Calu3 (cell line): ENCODE measurements around the gene PGM3. TPM values are rescaled to one million over a fixed set of nuclear protein-coding genes. Genes with fewer than 3 reads are reported as not detected.

Experiments used
- BruUV-seq: library from RNA; stranded (reverse); fragments of 400-500 nt; replicated peaks from 2 replicates; lab custom pipeline; 2021; lab: Mats Ljungman, UMichigan
- CTCF ChIA-PET: fragments of 300-600 bp; sonication (Branson Sonifier 250); formaldehyde crosslinking; loops from one replicate; lab custom pipeline; 2022; ENCODE audit warnings: antibody characterized with exemption; lab: Charles Lee
- DNase-seq: peaks from one replicate; pipeline ENCODE4 v3.0.0; 2022
- H3K27ac Mint-ChIP-seq: one replicate; pipeline ENCODE4 v1.8.0; 2022; ENCODE audit warnings: mixed read lengths; ENCODE audit not compliant: unreplicated experiment
- H3K27me3 Mint-ChIP-seq: one replicate; pipeline ENCODE4 v1.8.0; 2022; ENCODE audit warnings: mixed read lengths; ENCODE audit not compliant: unreplicated experiment
- H3K36me3 Mint-ChIP-seq: one replicate; pipeline ENCODE4 v1.8.0; 2022; ENCODE audit warnings: mild to moderate bottlenecking, moderate library complexity, mixed read lengths; ENCODE audit not compliant: insufficient read depth, unreplicated experiment
- H3K4me1 Mint-ChIP-seq: one replicate; pipeline ENCODE4 v1.8.0; 2022; ENCODE audit warnings: mild to moderate bottlenecking, low read depth, mixed read lengths; ENCODE audit not compliant: unreplicated experiment
- H3K4me3 Mint-ChIP-seq: one replicate; pipeline ENCODE4 v1.8.0; 2022; ENCODE audit warnings: mild to moderate bottlenecking, low read depth, moderate library complexity, mixed read lengths; ENCODE audit not compliant: unreplicated experiment
- H3K9me3 Mint-ChIP-seq: one replicate; pipeline ENCODE4 v1.8.0; 2022; ENCODE audit warnings: low read depth, mixed read lengths; ENCODE audit not compliant: unreplicated experiment
- intact Hi-C: fragments of 100-400 bp; cut with micrococcal nuclease; formaldehyde crosslinking; loops from one replicate; pipeline ENCODE4 v1.10.0; 2022; ENCODE audit not compliant: unreplicated experiment
- total RNA-seq: library from RNA; stranded (reverse); gene quantifications from 2 replicates; pipeline ENCODE4 v1.2.3, GENCODE V29; 2022
- TF ChIP-seq, protein P1 (sequence below): fragments of 200-600 bp; IDR thresholded peaks from one replicate; pipeline ENCODE4 v1.8.0; 2022; ENCODE audit warnings: antibody characterized with exemption; ENCODE audit not compliant: unreplicated experiment

The PGM3 gene
- total RNA-seq, 1 experiment from 2014 or later = 46.6 TPM

DNA sequence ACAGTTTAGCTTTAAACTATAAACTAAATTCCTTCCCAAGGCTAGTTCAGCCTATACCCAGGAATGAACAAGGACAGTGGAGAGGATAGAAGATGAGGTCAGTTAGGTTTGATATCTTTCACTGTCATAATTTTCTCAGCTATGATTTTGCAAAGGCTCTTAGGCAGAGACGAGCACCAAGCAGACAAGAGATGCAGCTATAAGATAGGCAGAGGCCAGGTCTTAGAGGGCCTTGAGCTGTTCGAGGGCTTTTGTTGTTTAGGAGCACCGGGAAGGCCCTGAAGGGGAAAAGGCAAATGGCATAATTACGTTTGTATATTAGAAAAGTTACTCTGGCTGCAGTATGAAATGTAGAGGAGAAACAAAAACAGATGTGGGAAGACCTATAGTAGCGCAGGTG is 65.8 kb downstream of the PGM3 start:
- Mint-ChIP-seq H3K27me3 (no peaks in the 10 kb centered on the region), H3K4me3 (no peak overlapping the region), H3K4me1 (no peaks in the 10 kb centered on the region), H3K36me3 (no peaks in the 10 kb centered on the region), H3K27ac (no peak overlapping the region), H3K9me3 (no peaks in the 10 kb centered on the region)
- DNase-seq = no peak
- no TSS peak for BruUV-seq
- TF ChIP-seq, protein P1, sequence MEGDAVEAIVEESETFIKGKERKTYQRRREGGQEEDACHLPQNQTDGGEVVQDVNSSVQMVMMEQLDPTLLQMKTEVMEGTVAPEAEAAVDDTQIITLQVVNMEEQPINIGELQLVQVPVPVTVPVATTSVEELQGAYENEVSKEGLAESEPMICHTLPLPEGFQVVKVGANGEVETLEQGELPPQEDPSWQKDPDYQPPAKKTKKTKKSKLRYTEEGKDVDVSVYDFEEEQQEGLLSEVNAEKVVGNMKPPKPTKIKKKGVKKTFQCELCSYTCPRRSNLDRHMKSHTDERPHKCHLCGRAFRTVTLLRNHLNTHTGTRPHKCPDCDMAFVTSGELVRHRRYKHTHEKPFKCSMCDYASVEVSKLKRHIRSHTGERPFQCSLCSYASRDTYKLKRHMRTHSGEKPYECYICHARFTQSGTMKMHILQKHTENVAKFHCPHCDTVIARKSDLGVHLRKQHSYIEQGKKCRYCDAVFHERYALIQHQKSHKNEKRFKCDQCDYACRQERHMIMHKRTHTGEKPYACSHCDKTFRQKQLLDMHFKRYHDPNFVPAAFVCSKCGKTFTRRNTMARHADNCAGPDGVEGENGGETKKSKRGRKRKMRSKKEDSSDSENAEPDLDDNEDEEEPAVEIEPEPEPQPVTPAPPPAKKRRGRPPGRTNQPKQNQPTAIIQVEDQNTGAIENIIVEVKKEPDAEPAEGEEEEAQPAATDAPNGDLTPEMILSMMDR = no peak
- intact Hi-C loops = no loop called here
- CTCF ChIA-PET = no interaction called here

DNA sequence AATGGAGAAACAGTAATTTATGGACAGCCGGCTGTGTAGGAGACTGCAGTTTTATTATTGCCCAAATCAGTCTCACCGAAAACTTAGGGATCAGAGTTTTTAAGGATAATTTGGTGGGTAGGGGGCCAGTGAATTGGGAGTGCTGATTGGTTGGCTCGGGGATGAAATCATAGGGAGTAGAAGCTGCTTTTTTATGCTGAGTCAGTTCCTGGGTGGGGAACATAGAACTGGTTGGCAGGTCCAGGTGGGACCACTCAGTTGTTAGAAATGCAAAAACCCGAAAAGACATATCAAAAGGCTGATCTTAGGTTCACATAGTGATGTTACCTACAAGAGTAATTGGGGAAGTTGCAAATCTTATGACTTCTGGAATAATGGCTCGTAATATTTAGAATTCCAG is 66.3 kb downstream of the PGM3 start:
- Mint-ChIP-seq H3K27ac (no peak overlapping the region), H3K36me3 (no peaks in the 10 kb centered on the region), H3K4me3 (no peak overlapping the region), H3K27me3 (no peaks in the 10 kb centered on the region), H3K4me1 (no peaks in the 10 kb centered on the region), H3K9me3 (no peaks in the 10 kb centered on the region)
- BruUV-seq = no TSS peak
- TF ChIP-seq, protein P1 = no peak
- intact Hi-C loops = no loop called here
- no peak for DNase-seq
- CTCF ChIA-PET = no interaction called here

DNA sequence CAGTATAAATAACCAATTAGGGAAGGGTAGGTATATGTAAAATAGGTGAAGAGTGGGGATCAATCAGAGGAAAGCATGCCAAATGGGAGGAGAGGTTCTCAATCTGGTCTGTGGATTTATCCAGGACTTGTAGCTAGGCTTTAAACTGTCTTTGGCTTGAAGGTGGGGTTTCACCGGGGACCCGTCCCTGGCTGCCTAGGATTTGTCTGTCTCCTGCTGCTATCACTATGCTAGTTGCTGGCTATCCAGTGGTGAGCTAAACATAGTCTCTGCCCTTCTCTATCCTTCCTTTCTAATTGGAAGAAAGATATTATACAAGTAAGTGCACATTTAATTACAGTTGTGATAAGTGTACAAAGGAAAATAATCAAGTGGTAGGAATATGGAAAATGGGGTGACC is 66.8 kb downstream of the PGM3 start:
- no peak overlapping the region for H3K4me3 Mint-ChIP-seq
- TF ChIP-seq, protein P1 = no peak
- intact Hi-C loops = no loop called here
- BruUV-seq = no TSS peak
- no peaks in the 10 kb centered on the region for H3K36me3 Mint-ChIP-seq
- H3K27me3 Mint-ChIP-seq = no peaks in the 10 kb centered on the region
- CTCF ChIA-PET = no interaction called here
- DNase-seq = no peak
- no peaks in the 10 kb centered on the region for H3K9me3 Mint-ChIP-seq
- no peak overlapping the region for H3K27ac Mint-ChIP-seq
- H3K4me1 Mint-ChIP-seq = no peaks in the 10 kb centered on the region

DNA sequence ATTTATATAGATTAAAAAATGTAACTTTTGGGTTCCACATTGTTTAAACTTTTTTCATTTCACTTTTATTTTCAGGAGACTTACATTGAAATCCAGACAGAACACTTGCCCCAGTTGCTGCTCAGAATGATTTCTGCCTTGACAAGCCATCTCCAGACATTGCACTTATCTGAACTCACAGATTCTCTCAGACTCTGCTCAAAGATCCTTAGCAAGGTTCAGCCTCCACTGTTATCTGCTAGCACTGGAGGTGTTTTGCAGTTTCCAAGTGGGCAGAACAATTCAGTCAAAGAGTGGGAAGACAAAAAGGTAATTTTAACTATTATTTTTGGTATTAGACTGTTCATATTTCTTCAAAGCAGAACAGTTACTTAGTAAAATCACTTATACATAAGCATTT is 67.6 kb downstream of the PGM3 start:
- Mint-ChIP-seq H3K4me1 (no peaks in the 10 kb centered on the region), H3K4me3 (no peak overlapping the region), H3K36me3 (no peaks in the 10 kb centered on the region), H3K9me3 (no peaks in the 10 kb centered on the region), H3K27ac (no peak overlapping the region), H3K27me3 (no peaks in the 10 kb centered on the region)
- intact Hi-C loops = no loop called here
- TF ChIP-seq, protein P1 = no peak
- CTCF ChIA-PET = no interaction called here
- DNase-seq = no peak
- BruUV-seq = no TSS peak
